Stimulated activated CD8-positive, alpha-beta memory T cell treated with anti-CD3 and anti-CD28 coated beads, Interleukin-4, amount 100 ng/mL, for 24 hours (primary cell): Measurements from ENCODE around the gene SAP25.
"Not testable (repeated sequence)": the region's sequence is repeated elsewhere in the genome, so short reads cannot be mapped to it uniquely, and the experiment has no call there.

ENCODE experiments used
- DNase-seq: peaks from one replicate; pipeline ENCODE4 v3.0.0-alpha.2; 2020; ENCODE audit warnings: low read depth

SAP25 gene

GRCh38 chr7:100561491-100562194, 12.1 kb downstream of the SAP25 start:
- DNase-seq = no peak

GRCh38 chr7:100559127-100559526, 14.6 kb downstream of the SAP25 start:
- DNase-seq = no peak

- DNase-seq = no peak
These were observed 17.2 kb downstream of the SAP25 start for GRCh38 chr7:100556541-100556940.

GRCh38 chr7:100555701-100556100, 18.0 kb downstream of the SAP25 start:
- DNase-seq = no peak

GRCh38 chr7:100553032-100553431, 20.7 kb downstream of the SAP25 start:
- no peak for DNase-seq

- no peak for DNase-seq
These were observed 21.2 kb downstream of the SAP25 start for GRCh38 chr7:100552532-100552931.

- DNase-seq = not testable (repeated sequence)
These were observed 25.3 kb downstream of the SAP25 start for GRCh38 chr7:100548446-100548845.

GRCh38 chr7:100547872-100548271, 25.8 kb downstream of the SAP25 start:
- DNase-seq = no peak

- no peak for DNase-seq
These were observed 26.5 kb downstream of the SAP25 start for GRCh38 chr7:100546926-100547800.

- no peak for DNase-seq
These were observed 27.4 kb downstream of the SAP25 start for GRCh38 chr7:100546129-100546925.

GRCh38 chr7:100545360-100546128, 28.2 kb downstream of the SAP25 start:
- no peak for DNase-seq

GRCh38 chr7:100544967-100545359, 28.7 kb downstream of the SAP25 start:
- no peak for DNase-seq

- no peak for DNase-seq
These were observed 29.3 kb downstream of the SAP25 start for GRCh38 chr7:100544386-100544785.

GRCh38 chr7:100543586-100543985, 30.1 kb downstream of the SAP25 start:
- no peak for DNase-seq

- DNase-seq = not testable (repeated sequence)
These were observed 32.4 kb downstream of the SAP25 start for GRCh38 chr7:100541309-100541708.

GRCh38 chr7:100540073-100540723, 33.5 kb downstream of the SAP25 start:
- DNase-seq = no peak

- no peak for DNase-seq
These were observed 34.2 kb downstream of the SAP25 start for GRCh38 chr7:100539436-100540006.

GRCh38 chr7:100538654-100539435, 34.9 kb downstream of the SAP25 start, which contains the start of gene AGFG2:
Gene AGFG2, plus strand, starts transcription at chr7:100539203. Its CDS starts 144 bp downstream, at chr7:100539347.
- peak; percentile 100 for DNase-seq

GRCh38 chr7:100538348-100538653, 35.4 kb downstream of the SAP25 start:
- no peak for DNase-seq

- not testable (repeated sequence) for DNase-seq
These were observed 37.0 kb downstream of the SAP25 start for GRCh38 chr7:100536695-100537094.
